Epithelial cell of esophagus (primary cell): ENCODE data around the gene HDAC4.

ENCODE experiments used
- DNase-seq: peaks from one replicate; pipeline ENCODE4 v3.0.0; 2010; ENCODE audit warnings: low read depth
- H3K4me3 ChIP-seq: 2 replicates; pipeline ENCODE4 v1.5.1; 2011; ENCODE audit warnings: mild to moderate bottlenecking, low read length, control low read depth
- TF ChIP-seq, protein P1 (sequence below): IDR thresholded peaks from 2 replicates; pipeline ENCODE4 v1.5.1; 2011; ENCODE audit warnings: low read depth, mild to moderate bottlenecking, low read length, control low read depth, inconsistent platforms; ENCODE audit not compliant: insufficient read depth; ENCODE audit errors: missing control alignments

Gene HDAC4

DNA sequence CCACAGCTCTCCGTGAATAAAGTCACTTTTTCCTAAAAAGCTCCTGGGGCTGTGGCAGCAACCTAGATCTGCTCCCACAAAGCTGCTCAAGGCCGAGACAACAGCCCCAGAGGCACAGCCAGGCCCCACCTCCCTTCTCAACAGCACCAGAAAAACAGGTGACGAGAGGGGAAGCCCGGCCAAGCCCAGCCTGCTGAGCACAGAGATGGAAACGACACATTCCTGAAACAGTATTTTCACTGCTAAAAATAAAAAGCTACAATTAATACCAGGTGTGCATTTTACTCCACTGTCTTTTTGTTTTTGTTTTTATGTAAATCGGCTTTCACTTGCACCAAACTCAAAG is 199.3 kb downstream of the HDAC4 start:
- TF ChIP-seq, protein P1, sequence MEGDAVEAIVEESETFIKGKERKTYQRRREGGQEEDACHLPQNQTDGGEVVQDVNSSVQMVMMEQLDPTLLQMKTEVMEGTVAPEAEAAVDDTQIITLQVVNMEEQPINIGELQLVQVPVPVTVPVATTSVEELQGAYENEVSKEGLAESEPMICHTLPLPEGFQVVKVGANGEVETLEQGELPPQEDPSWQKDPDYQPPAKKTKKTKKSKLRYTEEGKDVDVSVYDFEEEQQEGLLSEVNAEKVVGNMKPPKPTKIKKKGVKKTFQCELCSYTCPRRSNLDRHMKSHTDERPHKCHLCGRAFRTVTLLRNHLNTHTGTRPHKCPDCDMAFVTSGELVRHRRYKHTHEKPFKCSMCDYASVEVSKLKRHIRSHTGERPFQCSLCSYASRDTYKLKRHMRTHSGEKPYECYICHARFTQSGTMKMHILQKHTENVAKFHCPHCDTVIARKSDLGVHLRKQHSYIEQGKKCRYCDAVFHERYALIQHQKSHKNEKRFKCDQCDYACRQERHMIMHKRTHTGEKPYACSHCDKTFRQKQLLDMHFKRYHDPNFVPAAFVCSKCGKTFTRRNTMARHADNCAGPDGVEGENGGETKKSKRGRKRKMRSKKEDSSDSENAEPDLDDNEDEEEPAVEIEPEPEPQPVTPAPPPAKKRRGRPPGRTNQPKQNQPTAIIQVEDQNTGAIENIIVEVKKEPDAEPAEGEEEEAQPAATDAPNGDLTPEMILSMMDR, result no peak
- H3K4me3 ChIP-seq, result no peak overlapping the region
- no peak for DNase-seq

DNA sequence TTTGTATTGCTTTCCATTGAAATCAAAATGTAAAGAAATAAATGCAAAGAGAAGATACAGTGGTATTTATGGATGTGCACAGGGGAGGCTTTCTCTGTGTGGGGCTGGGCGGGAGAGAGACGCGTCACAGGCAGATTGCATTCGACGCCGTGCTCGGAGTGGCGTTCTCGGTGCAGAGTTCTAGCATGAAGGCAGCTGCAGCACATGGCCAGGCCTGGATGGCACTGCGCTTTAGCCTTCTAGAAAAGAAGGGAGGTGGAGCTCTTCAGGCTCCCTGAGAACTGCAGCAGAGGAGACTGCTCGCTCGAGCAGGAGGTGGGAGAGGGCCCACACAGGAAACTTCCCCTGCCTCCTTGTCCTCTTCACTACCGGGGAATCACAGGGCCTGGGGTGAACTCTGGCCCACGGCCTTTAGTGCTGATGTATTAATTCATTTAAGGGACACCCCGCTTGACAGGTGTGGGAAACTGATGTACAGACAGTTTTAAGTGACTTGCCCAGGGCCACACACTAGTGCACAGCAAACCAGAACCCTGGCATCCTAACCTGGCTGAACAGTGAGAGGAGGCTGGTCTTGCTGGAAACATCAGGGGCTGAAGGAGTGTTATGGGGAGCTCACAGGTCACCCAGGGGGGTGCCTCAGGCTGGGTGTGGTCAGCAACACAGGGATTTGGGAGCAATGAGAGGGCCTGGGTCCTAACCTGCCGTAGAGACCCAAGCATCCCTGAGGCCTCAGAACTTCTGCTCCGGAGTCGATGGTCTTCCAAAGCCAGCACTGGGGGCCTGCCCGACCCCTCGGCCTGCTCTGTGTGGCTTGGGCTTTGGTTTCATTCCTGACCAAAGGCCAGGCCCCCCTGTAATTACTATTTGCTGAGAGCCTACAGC is 199.9 kb downstream of the HDAC4 start:
- DNase-seq, result no peak
- no peak overlapping the region for H3K4me3 ChIP-seq
- TF ChIP-seq, protein P1, result no peak

DNA sequence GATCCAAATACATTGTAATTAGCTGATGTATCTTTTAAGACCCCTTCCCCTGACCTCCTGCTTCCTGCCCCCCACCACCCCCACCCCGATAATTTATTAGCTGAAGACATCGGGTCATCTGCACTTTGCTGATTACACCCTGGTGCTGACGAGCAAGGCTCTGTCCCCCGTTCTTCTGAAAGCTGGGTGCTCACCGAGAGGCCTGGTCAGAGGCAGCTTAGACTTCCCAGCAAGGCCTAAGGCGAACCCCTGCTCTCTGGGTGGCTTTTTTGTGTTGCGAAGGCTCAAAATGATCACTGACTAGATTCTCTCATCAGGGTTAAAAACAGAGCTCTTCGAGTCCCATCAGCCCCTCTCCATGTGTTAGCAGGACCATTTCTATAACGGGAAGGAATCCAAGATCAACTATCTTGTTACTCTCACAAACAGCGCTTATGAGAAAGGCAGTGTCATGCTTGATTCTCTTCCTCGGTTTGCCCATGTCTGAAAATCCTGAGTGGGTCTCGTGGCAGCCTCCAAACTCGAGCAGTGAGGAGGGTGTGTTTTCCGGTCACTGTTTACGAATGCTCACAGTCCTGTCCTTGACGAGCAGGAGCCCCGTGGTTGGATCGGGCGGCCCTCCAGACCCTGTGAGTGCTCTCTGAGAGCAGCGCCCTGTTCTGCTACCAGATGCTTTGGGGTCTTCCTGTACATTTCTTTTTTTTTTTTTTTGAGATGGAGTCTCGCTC is 201.6 kb downstream of the HDAC4 start:
- H3K4me3 ChIP-seq, result no peak overlapping the region
- TF ChIP-seq, protein P1, result no peak
- DNase-seq, result no peak

DNA sequence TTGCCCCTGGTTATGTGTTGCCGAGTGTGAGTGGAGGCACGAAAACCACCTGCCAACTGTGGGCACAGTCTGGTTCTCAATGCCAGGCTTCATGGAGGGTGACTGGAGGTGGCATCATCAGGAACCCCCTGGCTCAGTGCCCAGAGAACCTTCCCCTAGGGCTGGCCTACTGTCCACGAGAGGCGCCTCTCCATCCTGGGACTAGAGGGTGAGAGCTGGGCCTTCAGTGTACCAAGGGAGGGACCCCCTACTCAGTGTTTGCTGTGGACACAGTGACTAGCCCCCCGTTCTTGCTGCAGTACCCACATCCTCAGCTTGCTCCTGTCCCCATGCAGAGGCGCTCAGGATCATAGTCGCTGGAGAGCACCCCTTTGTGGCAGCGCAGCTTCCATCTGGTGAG is 202.6 kb downstream of the HDAC4 start:
- H3K4me3 ChIP-seq, result no peak overlapping the region
- TF ChIP-seq, protein P1, result no peak

DNA sequence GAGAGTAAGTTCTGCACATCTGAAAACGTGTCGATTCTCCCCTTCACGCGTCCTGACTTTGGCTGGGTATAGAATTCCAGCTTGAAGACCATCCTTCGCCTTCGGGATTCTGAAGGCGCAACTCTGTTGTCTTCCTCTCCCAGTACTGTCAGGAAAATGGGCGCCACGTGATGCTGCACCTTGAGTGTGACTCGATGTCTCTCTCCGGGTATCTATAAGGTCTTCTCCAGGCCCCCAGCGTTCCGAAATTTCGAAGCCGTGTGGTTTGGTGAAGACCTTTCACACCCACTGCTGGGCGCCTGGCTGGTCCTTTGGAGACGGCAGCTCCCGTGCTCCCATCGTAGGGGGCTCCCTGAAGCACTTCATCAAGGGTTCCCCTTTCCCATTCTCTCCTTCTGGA is 203.7 kb downstream of the HDAC4 start:
- TF ChIP-seq, protein P1, result no peak
- DNase-seq, result no peak
- no peak overlapping the region for H3K4me3 ChIP-seq

More for the DNA sequence above, 202.6 kb downstream of the HDAC4 start:
- no peak for DNase-seq

DNA sequence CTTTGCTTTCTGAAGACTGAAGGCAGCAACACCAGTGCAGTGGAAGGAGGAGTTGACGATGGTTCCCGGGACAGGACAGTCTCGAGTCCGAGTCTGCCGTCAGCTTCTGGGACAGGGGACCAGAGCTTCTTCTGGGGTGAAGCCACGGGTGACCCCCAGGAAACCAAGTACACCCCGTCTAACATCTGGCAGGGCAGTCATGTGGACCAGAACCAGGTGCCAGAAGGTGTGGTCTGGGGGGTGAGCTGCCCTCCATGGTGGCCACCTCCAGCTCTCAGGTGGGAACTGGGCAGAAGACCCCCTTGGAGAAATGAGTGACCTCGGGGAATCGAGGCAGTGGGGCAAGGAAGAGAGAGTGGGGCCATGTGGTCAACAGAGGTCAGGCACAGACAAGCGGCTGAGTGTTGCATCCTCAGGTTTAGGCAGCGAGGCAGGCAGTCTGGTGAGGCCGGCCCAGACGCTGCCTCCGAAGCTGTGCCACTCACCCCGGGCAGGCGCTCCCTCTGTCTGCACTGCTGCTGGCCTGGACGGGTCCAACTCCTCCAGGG is 204.3 kb downstream of the HDAC4 start:
- no peak overlapping the region for H3K4me3 ChIP-seq
- DNase-seq, result no peak
- TF ChIP-seq, protein P1, result no peak
